OCI-LY7 (cell line): ENCODE results near the gene GALNTL6. TPM values are rescaled to one million over a fixed set of nuclear protein-coding genes. Genes with fewer than 3 reads are reported as not detected.

Source experiments
- BruUV-seq: library from RNA; stranded (reverse); fragments of 400-500 nt; replicated peaks from 2 replicates; lab custom pipeline; 2021; lab: Mats Ljungman, UMichigan
- CTCF ChIA-PET: fragments of 300-600 bp; sonication (Branson Sonifier 250); formaldehyde crosslinking; loops from one replicate; lab custom pipeline; 2022; ENCODE audit warnings: antibody characterized with exemption; ENCODE audit not compliant: unreplicated experiment; lab: Charles Lee
- POLR2A ChIA-PET: fragments of 300-600 bp; sonication (Branson Sonifier 250); formaldehyde crosslinking; loops from one replicate; lab custom pipeline; 2022; ENCODE audit warnings: antibody characterized with exemption; lab: Charles Lee
- DNase-seq: peaks from one replicate; pipeline ENCODE4 v3.0.0-alpha.2; 2015; ENCODE audit warnings: low spot score
- H2AFZ ChIP-seq: fragments of 200-600 bp; sonication (generic), shearing (Covaris generic); 2 replicates; pipeline ENCODE4 v1.6.1; 2014; ENCODE audit warnings: mild to moderate bottlenecking, antibody characterized with exemption, low read length, moderate library complexity
- H3K27ac ChIP-seq: fragments of 200-600 bp; sonication (generic); 2 replicates; pipeline ENCODE4 v1.5.1; 2014; ENCODE audit warnings: mixed run types, low read depth, mild to moderate bottlenecking, moderate library complexity, low read length, inconsistent platforms; ENCODE audit not compliant: poor library complexity, severe bottlenecking
- H3K36me3 ChIP-seq: fragments of 200-600 bp; sonication (generic); 2 replicates; pipeline ENCODE4 v1.6.1; 2014; ENCODE audit warnings: mild to moderate bottlenecking, antibody characterized with exemption, low read length, moderate library complexity, mixed read lengths; ENCODE audit not compliant: insufficient read depth
- H3K4me1 ChIP-seq: fragments of 200-600 bp; sonication (generic); 2 replicates; pipeline ENCODE4 v1.5.1; 2014; ENCODE audit warnings: mild to moderate bottlenecking, low read length; ENCODE audit not compliant: insufficient read depth, poor library complexity, severe bottlenecking
- H3K4me2 ChIP-seq: fragments of 200-600 bp; sonication (generic); 2 replicates; pipeline ENCODE4 v1.6.1; 2014; ENCODE audit warnings: mild to moderate bottlenecking, low read length
- H3K4me3 ChIP-seq: fragments of 200-600 bp; sonication (generic); 2 replicates; pipeline ENCODE4 v1.5.1; 2014; ENCODE audit warnings: mild to moderate bottlenecking, low read depth, low read length; ENCODE audit not compliant: poor library complexity, severe bottlenecking
- H3K79me2 ChIP-seq: fragments of 200-600 bp; sonication (generic); 2 replicates; pipeline ENCODE4 v1.6.1; 2016; ENCODE audit warnings: low read depth, mild to moderate bottlenecking, low read length, moderate library complexity, mixed read lengths; ENCODE audit not compliant: insufficient read depth
- H3K9me2 ChIP-seq: fragments of 200-600 bp; sonication (generic); 2 replicates; pipeline ENCODE4 v1.6.1; 2016; ENCODE audit warnings: mild to moderate bottlenecking, low read length, mixed read lengths; ENCODE audit not compliant: insufficient read depth
- H3K9me3 ChIP-seq: fragments of 200-600 bp; sonication (generic); 2 replicates; pipeline ENCODE4 v1.6.1; 2014; ENCODE audit warnings: mild to moderate bottlenecking, mixed run types, low read length, mixed read lengths
- H4K20me1 ChIP-seq: fragments of 200-600 bp; sonication (generic); 2 replicates; pipeline ENCODE4 v1.6.1; 2014; ENCODE audit warnings: mild to moderate bottlenecking, antibody characterized with exemption, low read length, moderate library complexity, mixed read lengths; ENCODE audit not compliant: insufficient read depth
- CTCF ChIP-seq: fragments of 200-600 bp; sonication (generic); conservative IDR thresholded peaks from 2 replicates; pipeline ENCODE4 v1.5.1; 2014; ENCODE audit warnings: mild to moderate bottlenecking, antibody characterized with exemption, low read length, moderate library complexity, mixed read lengths
- EZH2phosphoT487 ChIP-seq: fragments of 200-600 bp; sonication (generic); IDR thresholded peaks from 2 replicates; pipeline ENCODE4 v1.6.1; 2018; ENCODE audit warnings: low read depth, borderline replicate concordance, mild to moderate bottlenecking, mixed run types, antibody characterized with exemption, low read length, moderate library complexity, mixed read lengths
- intact Hi-C: fragments of 100-400 bp; cut with micrococcal nuclease; formaldehyde crosslinking; loops from one replicate; pipeline ENCODE4 v1.10.0; 2022; ENCODE audit not compliant: unreplicated experiment
- total RNA-seq, 2 experiments: library from RNA; depleted of rRNA in 1 of 2; stranded (reverse); fragments of >200 nt in 1 of 2; shearing (Covaris generic) in 1 of 2; gene quantifications; 2 replicates each; pipeline ENCODE4 v1.2.3, GENCODE V29; 2014 to 2022

GALNTL6 gene
- total RNA-seq, 2 experiments from 2014 or later = not detected

DNA sequence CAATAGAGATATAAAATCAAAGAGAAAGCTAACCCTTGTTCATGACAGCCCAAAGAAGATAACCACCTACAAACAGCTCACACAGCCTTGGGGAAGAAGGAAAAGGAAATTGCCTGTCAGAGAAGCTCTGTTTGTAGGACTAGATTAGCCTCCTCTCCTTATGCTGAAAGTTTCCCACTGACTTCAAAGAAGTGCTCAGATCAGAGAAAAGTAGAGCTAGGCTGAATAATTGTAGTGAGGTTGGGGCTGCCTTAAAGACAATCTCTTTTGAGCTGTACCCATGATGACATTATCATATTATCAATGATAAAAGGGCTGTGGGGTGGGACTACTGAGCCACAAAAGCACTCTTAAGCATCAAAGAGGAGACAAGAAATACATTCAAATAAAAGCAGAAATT, 1132.4 kb downstream of the GALNTL6 start:
- no TSS peak for BruUV-seq
- TF ChIP-seq CTCF (no peak), EZH2phosphoT487 (no peak)

GRCh38 chr4:172946503-172946902, 1133.3 kb downstream of the GALNTL6 start:
- Histone ChIP-seq H3K27ac (no peak overlapping the region), H4K20me1 (no peaks in the 10 kb centered on the region), H3K9me2 (no peaks in the 10 kb centered on the region), H3K4me3 (no peak overlapping the region), H3K9me3 (no peaks in the 10 kb centered on the region), H3K79me2 (no peaks in the 10 kb centered on the region), H3K4me2 (no peak overlapping the region), H2AFZ (no peak overlapping the region), H3K36me3 (no peaks in the 10 kb centered on the region), H3K4me1 (no peaks in the 10 kb centered on the region)
- POLR2A ChIA-PET = no interaction called here
- intact Hi-C loops = no loop called here
- DNase-seq = no peak
- no TSS peak for BruUV-seq
- no peak for TF ChIP-seq EZH2phosphoT487
- CTCF ChIA-PET = no interaction called here

More for the DNA sequence above, 1132.4 kb downstream of the GALNTL6 start:
- no peaks in the 10 kb centered on the region for H3K4me1 ChIP-seq
- POLR2A ChIA-PET = interaction anchor here (0.6 to 1.9 kb wide), 2 partner anchors 13 to 1746 kb away, joined by 3 to 7 read pairs; no protein-coding TSS in a partner anchor
- CTCF ChIA-PET = no interaction called here
- no peaks in the 10 kb centered on the region for H3K36me3 ChIP-seq
- H3K9me3 ChIP-seq = no peaks in the 10 kb centered on the region
- no peaks in the 10 kb centered on the region for H3K79me2 ChIP-seq
- no peak for DNase-seq
- intact Hi-C loops = no loop called here
- no peaks in the 10 kb centered on the region for H3K9me2 ChIP-seq
- H2AFZ ChIP-seq = no peak overlapping the region
- H3K4me3 ChIP-seq = no peak overlapping the region
- H4K20me1 ChIP-seq = no peaks in the 10 kb centered on the region
- no peak overlapping the region for H3K27ac ChIP-seq
- no peak overlapping the region for H3K4me2 ChIP-seq

DNA sequence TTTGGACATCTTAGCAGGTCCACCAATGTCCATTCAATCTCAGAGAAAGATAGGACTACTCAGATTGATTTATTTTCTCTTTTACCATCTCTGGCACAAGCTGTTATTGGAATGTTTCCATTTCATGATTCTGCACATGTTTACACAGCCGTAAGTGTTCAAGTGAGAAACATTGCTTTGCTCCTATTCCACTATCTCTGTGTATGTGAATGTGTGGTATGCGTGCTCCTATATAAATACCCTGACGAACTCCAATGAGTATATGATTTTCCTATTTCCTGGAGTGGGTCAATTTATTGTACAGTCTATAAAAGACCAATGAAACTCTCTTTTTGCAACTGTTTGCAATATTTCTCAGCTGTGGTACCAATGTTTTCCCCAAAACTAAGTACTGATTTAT, 1134.4 kb downstream of the GALNTL6 start:
- no peak overlapping the region for H3K4me2 ChIP-seq
- no peak for DNase-seq
- no TSS peak for BruUV-seq
- no peaks in the 10 kb centered on the region for H3K79me2 ChIP-seq
- H3K9me3 ChIP-seq = no peaks in the 10 kb centered on the region
- H3K4me3 ChIP-seq = no peak overlapping the region
- H3K36me3 ChIP-seq = no peaks in the 10 kb centered on the region
- intact Hi-C loops = no loop called here
- H4K20me1 ChIP-seq = no peaks in the 10 kb centered on the region
- POLR2A ChIA-PET = no interaction called here
- no peaks in the 10 kb centered on the region for H3K4me1 ChIP-seq
- H3K9me2 ChIP-seq = no peaks in the 10 kb centered on the region
- CTCF ChIA-PET = no interaction called here
- H3K27ac ChIP-seq = no peak overlapping the region
- TF ChIP-seq CTCF (no peak), EZH2phosphoT487 (no peak)
- no peak overlapping the region for H2AFZ ChIP-seq
